HuH-7.5 (cell line): ENCODE results near the gene CDKL5.

Experiments
- DNase-seq: peaks from one replicate; pipeline ENCODE4 v3.0.0; 2011; ENCODE audit warnings: low spot score

Gene CDKL5

GRCh38 chrX:18457000-18457399, 31.6 kb downstream of the CDKL5 start:
- DNase-seq, result no peak

DNA sequence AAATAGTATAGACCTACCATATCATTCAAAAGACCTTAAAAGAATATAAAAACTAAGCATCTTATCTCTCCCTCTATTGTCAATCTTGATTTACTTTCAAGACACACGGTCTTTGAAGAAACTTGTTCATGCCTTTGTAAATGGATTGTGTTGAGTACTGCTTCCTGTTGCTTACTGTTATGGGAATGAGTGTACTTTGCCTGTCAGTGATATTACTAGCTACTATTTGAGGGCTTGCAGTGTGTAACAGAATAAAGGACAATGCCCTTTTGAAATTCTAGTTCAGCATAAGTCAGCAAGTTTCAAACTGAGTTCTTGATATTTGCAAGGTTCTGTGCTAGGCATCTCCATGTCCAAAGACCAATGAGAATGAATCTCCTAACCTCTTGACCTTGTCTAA, 36.0 kb downstream of the CDKL5 start:
- DNase-seq, result no peak

- no peak for DNase-seq
Observed at GRCh38 chrX:18464499-18464898, 39.1 kb downstream of the CDKL5 start.

DNA sequence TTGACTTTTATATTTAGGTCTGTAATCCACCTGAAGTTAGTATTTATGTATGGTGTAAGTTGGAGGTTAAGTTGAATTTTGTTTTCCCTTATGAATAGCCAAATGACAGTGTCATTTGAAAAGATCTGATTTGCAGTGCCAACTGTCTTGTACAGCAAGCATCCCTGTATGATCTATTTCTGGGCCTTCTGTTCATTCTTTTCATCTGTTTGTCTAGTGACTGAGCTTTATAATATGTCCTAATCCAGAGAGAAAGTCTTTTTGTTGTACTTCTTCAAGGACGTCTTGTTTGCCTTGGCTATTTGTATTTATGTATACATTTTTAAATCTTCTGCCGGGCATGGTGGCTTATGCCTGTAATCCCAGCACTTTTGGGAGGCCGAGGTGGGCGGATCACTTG, 39.6 kb downstream of the CDKL5 start:
- DNase-seq, result no peak

DNA sequence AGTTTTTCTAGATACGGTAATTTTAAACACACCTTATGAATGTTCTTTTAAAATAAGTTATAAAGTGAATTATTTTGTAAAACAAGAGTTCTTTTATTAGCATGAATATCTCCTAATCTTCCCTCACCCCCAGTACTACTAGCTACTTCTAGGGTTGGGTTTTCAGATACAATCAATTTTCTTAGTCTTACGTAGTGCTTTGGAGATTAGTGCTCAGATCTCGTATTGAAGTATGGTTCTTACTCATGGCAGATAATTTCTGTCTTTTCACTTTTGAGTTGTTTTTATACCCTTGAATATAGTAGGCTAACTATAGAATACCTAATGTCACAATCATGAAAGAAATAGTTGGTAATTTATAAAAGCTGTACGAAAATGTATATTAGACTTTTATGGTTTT, 43.2 kb downstream of the CDKL5 start:
- DNase-seq, result no peak

DNA sequence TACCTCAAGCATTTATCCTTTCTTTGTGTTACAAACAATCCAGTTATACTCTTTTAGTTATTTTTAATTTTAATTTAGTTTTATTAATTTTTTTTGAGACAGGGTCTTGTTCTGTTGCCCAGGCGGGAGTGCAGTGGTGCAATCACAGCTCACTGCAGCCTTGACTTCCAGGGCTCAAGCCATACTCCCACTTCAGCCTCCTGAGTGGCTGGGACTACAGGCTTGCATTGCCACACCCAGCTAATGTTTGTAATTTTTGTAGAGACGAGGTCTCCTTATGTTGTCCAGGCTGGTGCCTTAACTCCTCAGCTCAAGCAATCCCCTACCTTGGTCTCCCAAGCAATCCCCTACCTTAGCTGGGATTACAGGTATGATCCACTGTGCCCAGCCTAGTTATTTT, 45.9 kb downstream of the CDKL5 start:
- DNase-seq, result no peak

- no peak for DNase-seq
Observed at GRCh38 chrX:18490806-18491555, 65.6 kb downstream of the CDKL5 start.

DNA sequence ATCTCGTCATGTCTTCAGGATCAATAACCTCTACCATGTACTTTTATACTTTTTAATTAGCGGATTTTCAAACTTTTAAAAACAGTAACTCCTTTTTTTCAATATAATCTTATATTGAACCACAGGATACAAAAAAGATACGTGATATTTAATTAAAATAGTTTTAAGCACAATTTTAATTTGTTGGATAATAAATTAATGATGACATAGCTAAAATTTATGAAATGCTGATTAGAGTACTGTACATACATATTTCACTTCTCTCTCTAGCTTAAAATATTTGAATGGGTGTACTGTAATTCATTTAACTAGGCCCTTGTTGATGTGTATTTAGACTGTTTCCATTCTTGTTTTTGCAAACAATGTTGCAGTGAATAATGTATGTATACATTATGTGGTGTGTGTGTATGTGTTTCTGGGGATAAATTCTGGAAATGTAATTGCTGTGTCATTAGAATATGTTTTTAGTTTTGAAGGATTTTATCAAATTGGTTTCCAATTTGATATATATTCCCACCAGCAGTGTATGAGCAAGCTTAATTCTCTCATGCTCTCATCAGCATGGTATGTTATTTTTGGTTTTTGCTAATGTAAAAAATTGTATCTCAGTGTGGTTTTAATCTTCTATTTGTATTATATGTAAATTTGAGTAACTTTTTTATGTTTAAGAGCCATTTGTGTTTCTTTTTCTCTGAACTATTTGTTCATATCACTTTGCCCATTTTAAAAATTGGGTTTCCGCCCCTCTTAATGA, 66.4 kb downstream of the CDKL5 start:
- no peak for DNase-seq

- DNase-seq, result no peak
Observed at GRCh38 chrX:18534949-18535348, 109.5 kb downstream of the CDKL5 start.

- no peak for DNase-seq
Observed at GRCh38 chrX:18537068-18537467, 111.7 kb downstream of the CDKL5 start.

DNA sequence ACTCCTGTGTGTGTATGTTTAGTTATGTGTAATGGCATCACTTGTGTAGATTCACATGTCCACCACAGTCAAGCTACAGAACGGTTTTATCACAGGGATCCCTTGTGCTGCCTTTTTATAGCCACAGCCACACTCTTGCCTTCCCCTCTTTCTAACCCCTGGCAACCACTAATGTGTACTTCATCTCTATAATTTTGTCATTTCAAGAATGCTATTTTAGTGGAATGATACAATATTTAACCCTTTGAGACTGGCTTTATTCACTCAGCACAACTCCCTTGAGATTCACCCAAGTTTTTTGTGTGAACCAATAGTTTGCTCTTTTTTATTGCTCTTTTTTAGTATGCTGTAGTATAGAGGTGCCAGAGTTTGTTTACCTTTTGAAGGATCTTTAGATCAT, 112.1 kb downstream of the CDKL5 start:
- DNase-seq, result no peak

GRCh38 chrX:18542131-18542530, 116.7 kb downstream of the CDKL5 start:
- DNase-seq, result no peak

GRCh38 chrX:18542905-18543304, 117.5 kb downstream of the CDKL5 start:
- no peak for DNase-seq

- no peak for DNase-seq
Observed at GRCh38 chrX:18543738-18544137, 118.3 kb downstream of the CDKL5 start.

DNA sequence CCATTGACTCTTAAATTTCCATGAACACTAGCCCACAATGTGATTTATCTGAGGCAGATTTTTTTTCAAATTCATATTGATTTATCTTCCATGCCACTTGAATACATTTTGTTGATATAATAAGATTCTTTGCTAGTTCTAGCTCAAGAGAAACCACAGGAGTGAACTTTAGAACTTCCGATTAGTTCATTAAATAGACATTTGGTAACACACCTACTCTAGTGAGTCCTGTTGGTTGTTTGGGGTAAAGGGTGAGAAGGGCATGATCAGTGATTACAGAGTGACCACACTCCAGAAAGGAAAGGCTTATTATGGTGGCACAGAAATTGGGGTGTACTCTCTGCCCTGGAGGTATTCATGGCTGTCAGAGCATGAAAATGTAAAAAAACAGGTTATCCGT, 120.4 kb downstream of the CDKL5 start:
- no peak for DNase-seq

DNA sequence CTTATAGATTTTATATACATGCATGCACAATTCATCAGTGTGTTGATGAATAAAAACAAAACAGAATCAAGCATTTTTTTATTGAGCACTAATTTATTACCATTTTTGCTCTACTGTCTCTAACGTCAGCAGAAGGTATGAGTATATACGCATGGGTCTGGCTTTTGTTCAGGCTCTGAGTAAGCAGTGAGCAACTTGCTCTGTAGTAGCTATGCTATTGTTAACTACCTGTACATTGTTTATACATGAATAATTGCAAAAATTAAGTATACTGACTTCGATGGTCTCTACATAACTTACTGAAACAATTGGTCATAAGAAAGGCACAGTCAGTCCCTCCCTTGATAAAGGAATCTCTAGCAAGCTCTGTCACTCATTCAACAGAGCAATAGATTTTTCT, 123.6 kb downstream of the CDKL5 start:
- no peak for DNase-seq

DNA sequence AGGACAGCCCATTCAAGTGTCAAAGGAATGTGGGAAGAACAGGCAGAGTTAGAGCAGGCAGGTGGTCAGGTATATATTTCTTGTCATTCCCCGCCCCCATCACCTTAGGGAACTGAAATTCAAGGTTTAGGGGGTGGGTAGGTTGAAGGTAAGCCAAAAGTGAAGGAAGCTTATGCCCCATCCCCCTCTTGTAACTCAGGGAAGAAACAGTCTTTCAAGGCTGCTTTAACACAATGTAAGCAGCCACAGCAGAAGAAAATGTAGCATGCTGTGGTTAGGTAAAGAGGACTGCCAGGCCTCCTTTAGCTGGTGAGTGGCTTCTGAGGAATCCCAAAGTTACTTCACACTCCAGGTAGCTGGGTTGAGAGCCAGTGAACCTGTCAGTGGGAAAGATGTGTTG, 124.2 kb downstream of the CDKL5 start:
- no peak for DNase-seq

GRCh38 chrX:18557879-18558278, 132.5 kb downstream of the CDKL5 start:
- DNase-seq, result no peak

DNA sequence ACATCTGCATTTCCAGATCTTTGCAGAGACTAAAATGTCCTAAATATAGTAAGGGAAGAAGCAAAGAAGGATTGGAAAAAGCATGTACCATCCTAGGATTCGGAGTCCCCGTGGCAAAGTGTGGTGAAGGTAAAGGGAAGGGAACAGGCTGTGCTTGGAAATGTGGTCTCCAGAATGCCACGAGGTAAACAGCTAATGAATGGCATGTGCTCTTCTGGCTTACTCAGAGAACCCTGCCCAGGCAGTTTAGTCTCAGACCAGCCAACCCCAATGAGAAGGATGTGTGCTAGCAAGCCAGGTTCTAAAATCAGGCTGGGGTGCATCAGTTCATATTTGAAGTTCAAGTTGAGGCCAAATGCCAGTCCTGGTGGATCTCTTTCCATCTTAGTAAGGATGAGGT, 133.4 kb downstream of the CDKL5 start:
- no peak for DNase-seq

GRCh38 chrX:18561020-18561419, 135.6 kb downstream of the CDKL5 start:
- no peak for DNase-seq

DNA sequence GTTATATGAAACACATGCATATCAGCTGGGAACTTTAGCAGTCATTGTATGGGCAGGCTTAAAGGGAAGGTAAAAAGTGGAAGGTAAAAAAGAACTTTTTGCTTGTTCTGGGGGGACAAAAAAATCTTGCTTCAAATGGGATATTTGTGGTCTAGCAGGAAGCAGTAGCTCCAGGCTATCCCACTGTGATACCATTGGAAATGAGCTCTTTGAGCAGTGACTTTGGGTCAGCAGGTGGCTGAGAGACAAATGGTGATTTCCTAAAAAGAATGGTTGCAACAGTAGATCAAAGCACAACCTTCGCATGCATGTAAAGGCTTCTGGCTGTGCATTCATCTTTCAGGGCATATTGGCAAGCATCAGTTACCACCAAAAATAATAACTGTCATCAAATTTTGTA, 140.3 kb downstream of the CDKL5 start:
- no peak for DNase-seq

DNA sequence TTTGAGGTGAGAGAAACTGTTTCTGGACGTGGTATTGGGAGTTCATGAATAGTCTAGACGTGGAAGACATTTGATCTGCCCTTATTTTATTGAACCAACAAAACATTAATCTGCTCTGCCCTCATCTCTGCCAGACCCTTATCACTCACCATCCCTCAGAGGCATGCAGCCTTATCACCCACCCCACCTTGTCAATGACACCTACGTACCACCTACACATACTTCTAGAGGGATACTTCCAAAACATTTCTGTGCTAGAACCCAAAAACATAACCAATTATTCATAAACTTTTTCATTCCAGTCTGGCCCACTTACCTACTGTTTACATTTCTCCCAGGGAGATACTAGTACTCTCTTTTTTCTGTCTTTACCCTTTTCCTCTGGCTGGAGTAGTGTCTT, 141.3 kb downstream of the CDKL5 start:
- no peak for DNase-seq

GRCh38 chrX:18573556-18573955, 148.1 kb downstream of the CDKL5 start:
- DNase-seq, result no peak

DNA sequence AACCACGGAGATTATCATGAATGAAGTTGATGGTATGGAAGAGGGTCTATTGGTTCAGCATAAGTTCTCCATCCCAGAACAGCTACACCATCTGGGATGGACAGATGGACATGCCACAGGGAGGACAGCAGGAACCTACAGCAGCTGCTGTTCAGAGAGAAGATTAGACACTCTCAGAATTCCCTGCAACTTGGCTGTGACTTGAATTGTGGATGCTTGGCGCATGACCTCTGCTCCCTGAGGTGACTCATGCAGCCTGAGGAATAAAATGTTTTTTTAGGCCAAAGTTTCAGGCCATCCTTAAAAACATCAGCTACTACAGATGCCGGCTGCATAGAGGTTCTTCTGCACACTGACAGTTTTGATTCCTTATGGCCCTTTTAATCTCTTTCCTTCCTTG, 149.2 kb downstream of the CDKL5 start:
- no peak for DNase-seq
